GM18867 (cell line): Measurements from ENCODE around the gene CREB5.
"Not testable (repeated sequence)": the region's sequence is repeated elsewhere in the genome, so short reads cannot be mapped to it uniquely, and the experiment has no call there.

ENCODE experiments used
- ATAC-seq: cut with Tn5 transposase; IDR thresholded peaks from one replicate; pipeline ENCODE4 v1.9.1; 2021; ENCODE audit warnings: mild to moderate bottlenecking, moderate library complexity; ENCODE audit not compliant: unreplicated experiment

Gene CREB5

GRCh38 chr7:28761505-28761904 is 349.2 kb downstream of the CREB5 start:
- no peak for ATAC-seq

GRCh38 chr7:28762651-28763050 is 350.3 kb downstream of the CREB5 start:
- no peak for ATAC-seq

GRCh38 chr7:28766359-28766758 is 354.0 kb downstream of the CREB5 start:
- no peak for ATAC-seq

GRCh38 chr7:28767356-28767755 is 355.0 kb downstream of the CREB5 start:
- no peak for ATAC-seq

GRCh38 chr7:28768577-28769147 is 356.3 kb downstream of the CREB5 start:
- no peak for ATAC-seq

GRCh38 chr7:28771906-28772622 is 359.7 kb downstream of the CREB5 start:
- ATAC-seq, result no peak

GRCh38 chr7:28773423-28774145 is 361.3 kb downstream of the CREB5 start:
- no peak for ATAC-seq

- ATAC-seq, result no peak
Measured at GRCh38 chr7:28774261-28774988, 362.1 kb downstream of the CREB5 start.

- no peak for ATAC-seq
Measured at GRCh38 chr7:28776463-28777157, 364.3 kb downstream of the CREB5 start.

- no peak for ATAC-seq
Measured at GRCh38 chr7:28778786-28779185, 366.5 kb downstream of the CREB5 start.

- ATAC-seq, result no peak
Measured at GRCh38 chr7:28779954-28780353, 367.6 kb downstream of the CREB5 start.

- ATAC-seq, result no peak
Measured at GRCh38 chr7:28782362-28782761, 370.0 kb downstream of the CREB5 start.

- ATAC-seq, result no peak
Measured at GRCh38 chr7:28784171-28784902, 372.0 kb downstream of the CREB5 start.

GRCh38 chr7:28785041-28785995 is 373.0 kb downstream of the CREB5 start:
- ATAC-seq, result no peak

- ATAC-seq, result not testable (repeated sequence)
Measured at GRCh38 chr7:28786156-28786555, 373.8 kb downstream of the CREB5 start.

GRCh38 chr7:28787106-28787505 is 374.8 kb downstream of the CREB5 start:
- peak; percentile 47 for ATAC-seq

- ATAC-seq, result peak; percentile 49
Measured at GRCh38 chr7:28790467-28790866, 378.1 kb downstream of the CREB5 start.

GRCh38 chr7:28792858-28793257 is 380.5 kb downstream of the CREB5 start:
- no peak for ATAC-seq
